Epithelial cell of esophagus (primary cell): ENCODE measurements around the gene CPNE5.

ENCODE experiments used
- DNase-seq: peaks from one replicate; pipeline ENCODE4 v3.0.0; 2010; ENCODE audit warnings: low read depth
- H3K4me3 ChIP-seq: 2 replicates; pipeline ENCODE4 v1.5.1; 2011; ENCODE audit warnings: mild to moderate bottlenecking, low read length, control low read depth
- TF ChIP-seq, protein P1 (sequence below): IDR thresholded peaks from 2 replicates; pipeline ENCODE4 v1.5.1; 2011; ENCODE audit warnings: low read depth, mild to moderate bottlenecking, low read length, control low read depth, inconsistent platforms; ENCODE audit not compliant: insufficient read depth; ENCODE audit errors: missing control alignments

Gene CPNE5

GRCh38 chr6:36821581-36822335 is 17.5 kb downstream of the CPNE5 start:
- H3K4me3 ChIP-seq: no peak overlapping the region
- peak; percentile 29 for DNase-seq
- TF ChIP-seq, protein P1, sequence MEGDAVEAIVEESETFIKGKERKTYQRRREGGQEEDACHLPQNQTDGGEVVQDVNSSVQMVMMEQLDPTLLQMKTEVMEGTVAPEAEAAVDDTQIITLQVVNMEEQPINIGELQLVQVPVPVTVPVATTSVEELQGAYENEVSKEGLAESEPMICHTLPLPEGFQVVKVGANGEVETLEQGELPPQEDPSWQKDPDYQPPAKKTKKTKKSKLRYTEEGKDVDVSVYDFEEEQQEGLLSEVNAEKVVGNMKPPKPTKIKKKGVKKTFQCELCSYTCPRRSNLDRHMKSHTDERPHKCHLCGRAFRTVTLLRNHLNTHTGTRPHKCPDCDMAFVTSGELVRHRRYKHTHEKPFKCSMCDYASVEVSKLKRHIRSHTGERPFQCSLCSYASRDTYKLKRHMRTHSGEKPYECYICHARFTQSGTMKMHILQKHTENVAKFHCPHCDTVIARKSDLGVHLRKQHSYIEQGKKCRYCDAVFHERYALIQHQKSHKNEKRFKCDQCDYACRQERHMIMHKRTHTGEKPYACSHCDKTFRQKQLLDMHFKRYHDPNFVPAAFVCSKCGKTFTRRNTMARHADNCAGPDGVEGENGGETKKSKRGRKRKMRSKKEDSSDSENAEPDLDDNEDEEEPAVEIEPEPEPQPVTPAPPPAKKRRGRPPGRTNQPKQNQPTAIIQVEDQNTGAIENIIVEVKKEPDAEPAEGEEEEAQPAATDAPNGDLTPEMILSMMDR: no peak

- H3K4me3 ChIP-seq: no peak overlapping the region
- TF ChIP-seq, protein P1: no peak
- DNase-seq: peak; percentile 60
Measured at GRCh38 chr6:36820700-36821580, 18.3 kb downstream of the CPNE5 start.

DNA sequence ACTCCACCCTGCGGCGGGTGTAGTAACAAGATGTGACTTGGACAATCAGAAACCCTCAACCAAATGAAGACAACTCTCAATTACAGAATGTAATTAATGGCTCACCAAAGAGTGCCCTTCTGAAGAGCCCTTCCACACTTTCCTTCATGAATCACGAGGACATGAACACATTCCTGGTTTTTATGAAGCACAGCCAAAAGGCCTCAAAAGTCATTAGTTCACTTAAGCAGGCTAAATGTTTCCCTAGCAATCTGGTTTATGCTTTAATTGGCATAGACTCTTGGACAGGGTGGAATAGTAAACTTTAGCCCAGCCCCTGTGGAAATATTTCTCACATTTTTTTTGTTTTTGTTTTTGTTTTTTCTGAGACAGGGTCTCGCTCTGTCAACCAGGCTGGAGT is 20.5 kb downstream of the CPNE5 start:
- no peak for DNase-seq
- TF ChIP-seq, protein P1: no peak
- no peak overlapping the region for H3K4me3 ChIP-seq

DNA sequence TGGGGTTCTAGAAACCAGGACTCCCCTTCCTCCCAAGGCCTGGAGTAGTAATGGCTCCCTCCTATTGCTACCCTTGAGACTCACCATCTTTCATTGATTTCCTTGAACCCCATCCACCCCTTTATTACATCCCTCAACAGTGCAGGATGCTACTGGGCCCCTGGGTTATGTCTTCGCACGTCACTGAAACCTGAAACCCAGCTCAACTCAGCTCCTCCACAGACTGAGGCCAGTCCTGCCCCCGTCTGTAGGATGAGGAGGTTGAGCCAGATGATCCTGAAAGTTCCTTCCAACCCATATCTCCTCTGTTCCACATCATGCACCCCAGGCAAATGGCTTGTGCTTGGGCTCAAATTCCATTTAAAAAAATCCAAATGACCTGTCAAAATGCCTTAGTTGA is 21.4 kb downstream of the CPNE5 start:
- no peak overlapping the region for H3K4me3 ChIP-seq
- DNase-seq: no peak
- TF ChIP-seq, protein P1: no peak

DNA sequence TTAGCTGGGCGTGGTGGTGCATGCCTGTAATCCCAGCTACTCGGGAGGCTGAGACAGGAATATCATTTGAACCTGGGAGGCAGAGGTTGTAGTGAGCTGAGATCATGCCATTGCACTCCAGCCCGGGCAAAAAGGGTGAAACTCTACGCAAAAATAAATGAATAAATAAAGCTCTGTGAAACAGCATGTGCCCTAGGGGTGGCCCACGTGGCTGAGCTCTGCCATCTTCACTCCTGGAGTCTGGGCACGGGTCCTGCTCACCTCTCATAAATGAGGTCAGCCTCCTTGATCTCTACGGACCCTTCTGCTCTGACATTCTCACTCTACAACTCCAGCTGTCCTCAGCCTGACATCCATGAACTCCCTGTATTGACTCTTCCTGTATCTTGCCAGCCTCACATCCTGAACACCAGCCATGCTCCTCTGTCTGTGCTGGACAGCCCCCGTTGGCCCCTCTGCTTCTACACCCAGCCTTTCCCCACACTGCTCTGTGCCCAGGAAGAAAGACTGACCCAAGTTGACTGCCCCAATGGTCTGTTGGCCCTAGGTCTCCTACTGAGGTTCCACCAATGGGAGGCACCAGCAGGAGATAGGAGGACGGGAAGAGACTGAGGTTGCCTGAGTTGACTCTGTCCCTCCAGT is 21.9 kb downstream of the CPNE5 start:
- TF ChIP-seq, protein P1: no peak
- no peak for DNase-seq
- no peak overlapping the region for H3K4me3 ChIP-seq

- TF ChIP-seq, protein P1: no peak
- DNase-seq: no peak
Measured at GRCh38 chr6:36815962-36816735, 23.1 kb downstream of the CPNE5 start.

More at GRCh38 chr6:36815962-36816735, 23.1 kb downstream of the CPNE5 start:
- H3K4me3 ChIP-seq: no peak overlapping the region
